GM21786 (cell line): Measurements from ENCODE around the gene BCL2L1.
"Not testable (repeated sequence)": the region's sequence is repeated elsewhere in the genome, so short reads cannot be mapped to it uniquely, and the experiment has no call there.

ENCODE experiments used
- ATAC-seq: cut with Tn5 transposase; IDR thresholded peaks from one replicate; pipeline ENCODE4 v1.9.1; 2021; ENCODE audit not compliant: unreplicated experiment

The BCL2L1 gene

GRCh38 chr20:31722257-31723068 lies at the start of gene BCL2L1:
TSS of gene BCL2L1 (minus strand) at chr20:31722868. CDS start at chr20:31722218, 650 bp downstream.
- peak; percentile 23 for ATAC-seq

- ATAC-seq: no peak
These were observed 47.6 kb upstream of the BCL2L1 start for GRCh38 chr20:31770243-31770642.

DNA sequence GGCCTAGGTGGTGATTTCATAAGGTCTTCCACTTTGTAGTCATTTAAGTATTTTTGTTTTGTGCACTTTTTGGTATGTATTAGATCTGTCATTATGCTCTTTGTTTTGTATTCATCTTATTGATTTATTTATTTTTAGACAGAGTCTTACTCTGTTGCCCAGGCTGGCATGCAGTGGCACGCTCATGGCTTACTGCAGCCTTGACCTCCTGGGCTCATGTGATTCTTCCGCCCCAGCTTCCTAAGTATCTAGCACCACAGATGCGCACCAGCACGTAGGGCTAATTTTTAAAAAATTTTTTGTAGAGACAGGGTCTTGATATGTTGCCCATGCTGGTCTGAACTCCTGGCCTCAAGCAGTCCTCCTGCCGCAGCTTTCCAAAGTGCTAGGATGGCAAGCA lies 47.0 kb upstream of the BCL2L1 start:
- no peak for ATAC-seq

DNA sequence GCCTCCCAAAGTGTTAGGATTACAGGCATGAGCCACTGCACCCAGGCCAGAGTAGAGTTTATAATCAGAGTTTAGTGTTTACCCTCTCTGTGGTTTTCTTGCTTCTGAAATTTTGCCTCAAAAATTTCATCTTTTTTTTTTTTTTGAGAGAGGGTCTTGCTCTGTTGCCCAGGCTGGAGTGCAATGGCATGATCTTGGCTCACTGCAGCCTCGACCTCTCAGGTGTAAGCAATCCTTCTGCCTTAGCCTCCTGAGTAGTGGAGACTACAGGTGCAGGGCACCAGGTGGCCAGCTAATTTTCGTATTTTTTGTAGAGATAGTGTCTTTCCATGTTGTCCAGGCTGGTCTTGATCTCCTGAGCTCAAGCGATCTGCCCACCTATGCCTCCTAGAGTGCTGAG lies 45.1 kb upstream of the BCL2L1 start:
- no peak for ATAC-seq

GRCh38 chr20:31764641-31765305 lies 42.1 kb upstream of the BCL2L1 start:
- no peak for ATAC-seq

- ATAC-seq: no peak
These were observed 38.0 kb upstream of the BCL2L1 start for GRCh38 chr20:31760519-31761240.

DNA sequence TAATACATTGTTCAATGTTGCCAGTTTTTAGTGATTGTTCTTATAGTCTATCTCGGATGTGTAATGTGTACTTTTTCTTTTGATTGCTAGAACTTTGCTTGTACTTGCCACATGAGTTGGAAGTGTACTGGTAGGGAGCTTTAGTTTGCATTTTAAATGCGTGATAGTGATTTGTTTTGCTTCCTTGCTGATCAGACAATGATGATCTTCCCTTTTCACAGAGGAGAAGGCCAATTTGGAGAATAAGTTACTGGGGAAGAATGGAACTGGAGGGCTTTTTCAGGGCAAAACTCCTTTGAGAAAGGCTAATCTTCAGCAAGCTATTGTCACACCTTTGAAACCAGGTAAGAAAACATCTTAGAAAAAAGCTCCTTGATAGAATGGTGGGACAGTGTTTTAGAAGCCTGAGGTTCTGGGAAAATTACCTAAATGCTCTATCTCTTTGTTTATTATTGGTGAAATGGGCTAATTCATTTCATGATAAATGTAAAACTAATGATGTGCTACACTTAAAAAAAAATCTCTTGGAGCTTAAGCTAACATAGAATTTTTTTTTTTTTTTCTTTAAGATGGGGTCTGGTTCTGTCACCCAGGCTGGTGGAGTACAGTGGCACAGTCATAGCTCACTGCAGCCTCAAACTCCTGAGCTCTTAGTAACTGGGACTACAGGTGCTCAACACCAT lies 37.3 kb upstream of the BCL2L1 start:
- no peak for ATAC-seq

GRCh38 chr20:31758991-31759390 lies 36.3 kb upstream of the BCL2L1 start:
- no peak for ATAC-seq

GRCh38 chr20:31758521-31758920 lies 35.9 kb upstream of the BCL2L1 start:
- ATAC-seq: no peak

GRCh38 chr20:31757254-31757653 lies 34.6 kb upstream of the BCL2L1 start:
- ATAC-seq: no peak

- ATAC-seq: no peak
These were observed 28.5 kb upstream of the BCL2L1 start for GRCh38 chr20:31751126-31751525.

DNA sequence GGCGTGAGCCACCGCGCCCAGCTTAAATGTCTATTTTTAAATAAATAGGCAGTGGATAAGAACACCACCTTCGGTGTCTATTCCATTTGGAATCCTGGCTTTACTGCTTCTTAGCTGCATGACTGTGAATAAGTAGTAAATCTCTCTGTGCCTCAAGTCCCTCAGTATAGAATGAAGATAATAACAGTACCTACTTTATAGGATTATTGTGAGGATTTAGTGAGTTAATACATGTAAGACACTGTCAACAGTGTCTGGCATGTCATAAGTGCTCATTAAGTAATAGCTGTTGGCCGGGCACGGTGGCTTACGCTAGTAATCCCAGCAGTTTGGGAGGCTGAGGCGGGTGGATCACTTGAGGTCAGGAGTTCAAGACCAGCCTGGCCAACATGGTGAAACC lies 26.6 kb upstream of the BCL2L1 start:
- ATAC-seq: no peak

- ATAC-seq: no peak
These were observed 25.0 kb upstream of the BCL2L1 start for GRCh38 chr20:31747640-31748039.

DNA sequence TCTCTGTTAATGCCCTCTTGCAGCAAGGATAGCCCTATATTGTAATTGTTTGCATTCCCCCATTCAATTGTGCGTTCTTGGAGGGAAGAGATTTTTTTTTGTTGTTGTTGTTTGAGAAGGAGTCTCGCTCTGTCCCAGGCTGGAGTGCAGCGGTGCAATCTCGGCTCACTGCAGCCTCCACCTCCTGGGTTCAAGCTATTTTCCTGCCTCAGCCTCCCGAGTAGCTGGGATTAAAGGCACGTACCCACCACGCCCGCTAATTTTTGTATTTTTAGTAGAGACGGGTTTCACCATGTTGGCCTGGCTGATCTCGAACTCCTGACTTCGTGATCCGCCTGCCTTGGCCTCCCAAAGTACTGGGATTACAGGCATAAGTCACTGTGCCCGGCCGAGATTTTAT lies 24.4 kb upstream of the BCL2L1 start:
- not testable (repeated sequence) for ATAC-seq

DNA sequence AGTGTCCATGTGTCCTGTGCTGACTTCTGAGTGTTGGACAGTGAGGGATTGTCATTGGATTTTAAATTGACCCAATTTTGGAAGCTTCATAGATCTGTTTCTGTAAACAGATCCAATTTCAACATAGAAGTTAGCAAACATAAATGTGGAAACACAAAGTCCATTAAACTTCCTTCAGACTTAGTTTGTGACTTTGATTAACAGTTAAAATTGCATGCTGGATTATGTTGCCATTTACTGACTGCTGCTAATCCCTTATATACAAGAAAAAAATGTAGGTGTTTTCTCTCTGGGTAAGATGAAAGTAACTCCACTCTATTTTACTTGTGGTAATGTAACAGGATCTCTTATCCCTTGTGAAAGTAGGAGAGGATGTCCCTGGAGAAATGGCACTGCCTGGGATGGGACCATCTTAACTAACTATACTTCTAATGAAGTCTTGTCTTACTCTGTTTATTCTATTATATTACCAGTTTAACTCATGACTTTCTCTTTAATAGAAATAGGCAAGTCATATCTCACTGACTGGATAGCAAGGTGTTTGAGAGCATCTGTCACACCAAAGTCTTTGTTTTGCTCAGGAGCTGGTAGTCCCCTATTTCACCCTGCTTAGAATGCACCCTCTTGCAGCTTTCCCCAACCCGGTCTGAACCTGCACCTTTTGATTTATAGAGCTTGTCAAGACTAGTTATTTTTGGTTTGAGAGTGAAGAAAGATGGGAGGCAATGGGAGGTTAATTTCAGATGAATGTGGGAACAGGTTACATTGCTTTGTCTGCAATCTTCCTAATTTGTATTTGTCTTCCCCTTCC lies 23.6 kb upstream of the BCL2L1 start:
- no peak for ATAC-seq

DNA sequence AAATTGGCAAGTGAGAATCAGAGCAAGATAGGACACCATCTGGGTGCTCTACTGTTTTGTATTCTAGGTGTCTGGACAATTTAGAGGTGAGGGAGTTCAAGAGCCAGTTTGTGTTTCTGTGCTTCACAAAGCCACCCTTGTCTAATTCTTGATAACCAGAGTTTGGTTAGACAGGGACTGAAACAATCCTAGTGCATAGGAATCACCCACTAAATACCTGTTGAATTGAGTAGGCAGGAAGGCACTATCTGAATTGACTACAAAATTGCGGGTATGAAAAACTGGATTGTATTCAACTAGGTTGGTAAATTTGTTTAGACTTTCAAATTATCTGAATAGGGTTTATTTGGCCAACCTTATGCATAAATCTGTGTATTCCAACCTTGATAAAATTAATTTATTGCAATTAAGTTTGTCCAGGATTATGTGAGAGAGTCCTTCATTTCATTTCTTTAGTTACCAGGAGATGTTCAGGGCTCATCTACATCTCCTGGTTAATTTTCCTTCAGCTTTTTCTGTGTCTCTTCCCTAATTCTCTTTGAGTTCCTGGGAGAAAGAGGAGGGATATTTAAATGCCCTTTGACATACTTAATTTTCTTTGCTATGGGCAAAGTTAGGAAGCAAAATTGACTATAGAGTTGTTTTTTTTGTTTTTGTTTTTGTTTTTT lies 18.1 kb upstream of the BCL2L1 start:
- ATAC-seq: no peak

- ATAC-seq: no peak
These were observed 17.5 kb upstream of the BCL2L1 start for GRCh38 chr20:31740208-31740607.

- ATAC-seq: no peak
These were observed 16.9 kb upstream of the BCL2L1 start for GRCh38 chr20:31739550-31739977.

- ATAC-seq: peak; percentile 97
These were observed 16.3 kb upstream of the BCL2L1 start, which contains the start of gene TPX2 for GRCh38 chr20:31738729-31739549. TSS of gene TPX2 (plus strand) at chr20:31739290. CDS start at chr20:31757477, 18,187 bp downstream.
